HG03175 (cell line): Measurements from ENCODE around the gene SERPINA5.

ENCODE experiments used
- ATAC-seq: cut with Tn5 transposase; IDR thresholded peaks from one replicate; pipeline ENCODE4 v1.9.1; 2021; ENCODE audit warnings: mild to moderate bottlenecking, moderate library complexity; ENCODE audit not compliant: unreplicated experiment

SERPINA5 gene

GRCh38 chr14:94641632-94641955, 60.4 kb downstream of the SERPINA5 start:
- ATAC-seq, result no peak
